Forelimb muscle (tissue), 1 donor: ENCODE results near the gene MMGT1. TPM values are rescaled to one million over a fixed set of nuclear protein-coding genes. Genes with fewer than 3 reads are reported as not detected.
"Not testable (repeated sequence)": the region's sequence is repeated elsewhere in the genome, so short reads cannot be mapped to it uniquely, and the experiment has no call there.

Experiments used
- DNase-seq: peaks from one replicate; pipeline ENCODE4 v3.0.0-alpha.2; 2013; ENCODE audit warnings: low read depth
- polyA plus RNA-seq: library from polyadenylated mRNA; unstranded; fragments of 120-200 nt; gene quantifications from one replicate; pipeline ENCODE4 v1.2.1, GENCODE V29; 2013; ENCODE audit not compliant: insufficient read length

MMGT1 gene
- polyA plus RNA-seq, 1 donor = 16.8 TPM

DNA sequence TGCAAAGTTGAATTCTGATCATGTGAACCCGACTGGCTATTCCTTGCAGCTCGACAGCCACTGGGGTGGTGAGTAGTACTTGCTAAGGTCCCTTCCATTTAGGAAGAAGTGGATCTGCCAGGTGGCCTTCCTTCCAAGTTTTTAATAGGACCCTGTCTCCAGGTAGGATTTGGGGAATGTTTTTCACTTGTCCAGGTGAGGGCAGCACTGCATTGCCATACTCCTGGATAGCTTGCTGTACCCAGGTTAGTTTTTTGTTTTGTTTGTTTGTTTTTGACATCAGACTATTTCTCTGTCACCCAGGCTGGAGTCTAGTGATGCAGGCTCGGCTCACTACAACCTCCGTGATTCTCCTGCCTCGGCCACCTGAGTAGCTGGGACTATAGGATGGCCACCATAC, 50.4 kb downstream of the MMGT1 start:
- no peak for DNase-seq

DNA sequence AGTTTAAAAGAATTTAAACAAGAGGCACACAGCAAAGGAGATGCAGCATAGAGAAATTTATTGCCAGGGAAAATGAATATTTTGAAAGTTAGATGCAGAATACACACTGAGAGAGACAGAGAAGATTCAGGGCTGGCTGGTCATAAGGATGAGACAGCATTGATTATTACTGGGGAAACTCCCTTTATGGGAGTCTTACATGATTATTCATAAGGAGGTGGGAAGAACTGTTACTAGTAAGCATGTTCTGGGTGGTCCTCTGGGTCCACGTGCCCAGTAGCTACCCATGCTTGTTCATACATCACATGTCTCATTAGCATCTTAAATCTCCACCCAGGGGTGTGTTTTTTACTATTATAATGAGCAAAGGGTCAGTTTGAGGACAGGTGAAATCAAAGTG, 53.3 kb downstream of the MMGT1 start:
- not testable (repeated sequence) for DNase-seq

DNA sequence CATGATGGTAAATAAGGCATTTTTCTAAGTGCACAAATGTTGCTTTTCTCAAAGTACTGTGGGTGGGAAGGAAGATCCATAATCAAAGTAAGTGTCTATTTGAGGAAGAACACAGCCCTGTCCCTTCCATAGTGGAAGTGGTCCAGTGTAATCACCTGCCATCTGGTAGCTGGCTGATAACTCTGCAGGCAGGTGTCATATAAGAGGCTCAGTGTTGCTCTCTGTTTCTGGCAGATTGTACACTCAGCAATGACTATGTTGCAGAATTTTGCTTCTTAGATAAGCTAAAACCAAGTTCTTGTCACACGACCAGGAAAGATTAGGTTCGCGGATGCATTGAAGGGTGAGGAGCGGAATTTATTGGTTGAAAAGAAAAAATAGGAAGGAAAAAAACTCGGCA, 59.4 kb downstream of the MMGT1 start:
- no peak for DNase-seq

Other genes starting within 250 kb of the MMGT1 start
- not detected for gene CT45A3, start 205.8 kb downstream of the MMGT1 start, polyA plus RNA-seq
- gene CT45A5, start 188.5 kb downstream of the MMGT1 start, polyA plus RNA-seq = 0.89 TPM
- not detected for gene CT45A6, start 171.2 kb downstream of the MMGT1 start, polyA plus RNA-seq
- not detected for gene CT45A2, start 154.0 kb downstream of the MMGT1 start, polyA plus RNA-seq
- gene CT45A7, start 136.7 kb downstream of the MMGT1 start, polyA plus RNA-seq = not detected
- not detected for gene CT45A8, start 119.5 kb downstream of the MMGT1 start, polyA plus RNA-seq
- gene CT45A9, start 102.2 kb downstream of the MMGT1 start, polyA plus RNA-seq = not detected
- not detected for gene CT45A10, start 80.5 kb downstream of the MMGT1 start, polyA plus RNA-seq
- not detected for gene SAGE1, start 80.3 kb downstream of the MMGT1 start, polyA plus RNA-seq
- 7.5 TPM for gene SLC9A6, start 11.4 kb upstream of the MMGT1 start, polyA plus RNA-seq
- gene FHL1, start 173.5 kb upstream of the MMGT1 start, polyA plus RNA-seq = 1,936 TPM